Stimulated activated CD8-positive, alpha-beta memory T cell treated with anti-CD3 and anti-CD28 coated beads, Interleukin-2, amount 100 ng/mL, for 48 hours (primary cell): ENCODE measurements around the gene SHROOM2.
"Not testable (repeated sequence)": the region's sequence is repeated elsewhere in the genome, so short reads cannot be mapped to it uniquely, and the experiment has no call there.

Experiments used
- DNase-seq, 2 donors: peaks; one replicate each; pipeline ENCODE4 v3.0.0-alpha.2; 2020; ENCODE audit warnings: low read depth in 2 of 2

Gene SHROOM2

DNA sequence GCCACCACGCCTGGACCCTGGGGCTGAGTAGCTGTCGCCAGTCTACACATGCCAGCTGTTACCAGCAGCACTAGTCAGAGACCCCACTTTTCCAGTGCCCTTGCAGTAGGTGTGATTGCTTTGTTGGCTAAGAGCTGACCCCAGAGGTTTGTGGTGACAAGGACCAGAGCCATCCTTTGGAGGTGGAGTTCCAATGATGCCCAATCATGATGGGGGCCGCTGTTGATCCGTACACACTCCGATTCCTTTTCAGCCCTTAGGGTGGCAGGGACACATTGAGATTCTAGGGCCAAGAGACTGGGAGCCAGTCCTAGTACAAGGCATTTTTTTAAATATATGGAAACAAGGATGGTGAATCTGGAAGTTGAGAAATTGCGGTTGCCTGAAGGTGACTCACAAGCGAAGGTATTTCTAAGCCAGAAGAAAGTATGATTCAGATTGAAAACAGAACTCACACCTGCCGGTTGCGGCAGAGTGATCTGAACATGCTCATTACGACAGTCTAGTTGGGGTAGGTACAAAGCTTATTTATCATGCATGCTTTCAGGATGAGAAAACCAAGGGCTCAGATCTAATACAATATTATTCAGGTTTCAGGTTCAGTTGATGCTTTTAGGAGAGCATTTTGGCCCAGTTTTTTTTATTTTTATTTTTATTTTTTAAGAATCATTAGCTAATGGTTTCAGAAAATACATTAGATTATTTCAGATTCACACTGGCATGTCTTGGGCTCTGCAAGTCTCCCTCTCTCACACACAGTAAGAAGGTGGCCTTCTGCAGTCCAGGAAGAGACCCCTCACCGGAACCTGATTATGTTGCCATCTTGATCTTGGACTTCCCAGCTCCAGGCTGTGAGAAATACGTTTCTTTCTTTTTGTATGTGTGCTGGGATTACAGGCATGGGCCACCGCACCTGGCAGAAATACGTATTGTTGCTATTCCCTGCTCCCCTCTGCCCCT is 43.4 kb downstream of the SHROOM2 start:
- DNase-seq, result peak in 1 of 2 donors; percentile 5

DNA sequence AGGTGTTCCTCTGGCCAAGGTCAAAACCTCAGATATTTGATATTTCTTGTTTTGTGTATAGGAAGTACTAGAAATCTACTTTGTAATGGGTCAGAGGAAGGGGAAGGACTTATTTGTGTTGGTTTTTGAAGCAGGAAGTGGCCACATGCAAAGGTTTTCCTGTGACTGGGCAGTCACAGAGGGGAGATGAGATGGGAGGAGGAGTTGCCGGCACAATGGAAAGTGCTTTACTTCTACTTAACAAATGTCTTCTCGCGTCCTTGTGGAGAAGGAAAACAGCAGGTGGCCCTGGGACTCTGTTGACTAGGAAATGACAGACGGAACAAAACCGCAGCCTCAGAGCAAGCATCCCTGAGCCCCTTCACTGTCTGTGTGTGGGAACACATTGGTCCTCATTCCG is 46.6 kb downstream of the SHROOM2 start:
- no peak for DNase-seq

DNA sequence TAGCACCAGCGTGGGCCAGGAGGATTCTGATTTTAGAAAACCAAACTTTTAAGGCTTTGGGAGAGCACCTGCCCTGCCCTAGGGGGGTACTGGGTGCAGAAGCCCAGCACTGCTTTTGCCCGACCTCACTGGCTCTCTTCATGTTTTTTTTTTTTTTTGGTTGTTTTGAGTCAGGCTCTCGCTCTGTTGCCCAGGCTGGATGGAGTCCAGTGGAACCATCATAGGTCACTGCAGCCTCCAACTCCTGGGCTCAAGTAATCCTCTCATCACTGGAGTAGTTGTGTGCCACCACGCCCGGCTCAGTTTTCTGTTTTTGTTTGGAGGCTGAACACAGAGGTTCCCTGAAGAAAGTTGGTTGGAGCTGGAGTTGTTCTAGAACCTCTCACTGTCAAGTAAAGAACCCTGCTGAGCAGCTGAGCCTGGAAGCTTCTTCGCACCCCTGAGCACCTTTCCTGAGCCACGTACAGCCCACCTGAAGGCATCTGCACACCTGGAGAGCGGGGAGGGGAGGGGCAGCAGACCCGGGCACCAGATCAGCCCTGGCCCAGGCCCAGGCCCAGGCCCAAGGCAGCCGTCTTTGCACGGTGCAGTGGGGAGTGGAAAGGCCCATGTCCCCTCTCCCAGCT is 49.5 kb downstream of the SHROOM2 start:
- DNase-seq, result no peak

DNA sequence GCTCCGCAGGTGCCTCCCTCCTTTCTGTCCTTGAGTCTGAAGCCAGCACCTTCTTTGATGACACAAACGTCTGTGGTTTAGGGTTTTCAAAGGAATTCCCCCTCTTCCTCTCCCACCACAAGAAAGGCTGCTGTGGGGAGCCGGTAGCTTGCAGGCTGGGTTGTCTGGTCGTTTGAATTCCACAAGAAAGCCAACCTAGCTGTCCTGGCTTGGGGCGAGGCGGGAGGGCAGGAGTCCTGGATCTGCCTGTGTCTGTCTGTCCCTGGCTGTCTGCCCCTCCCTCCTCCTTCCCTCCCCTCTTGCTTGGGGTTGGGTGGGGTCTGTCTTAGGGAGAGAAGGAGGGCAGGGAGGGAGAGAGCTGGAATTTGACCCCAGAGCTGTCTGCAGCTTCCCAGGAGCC is 56.3 kb downstream of the SHROOM2 start:
- no peak for DNase-seq

DNA sequence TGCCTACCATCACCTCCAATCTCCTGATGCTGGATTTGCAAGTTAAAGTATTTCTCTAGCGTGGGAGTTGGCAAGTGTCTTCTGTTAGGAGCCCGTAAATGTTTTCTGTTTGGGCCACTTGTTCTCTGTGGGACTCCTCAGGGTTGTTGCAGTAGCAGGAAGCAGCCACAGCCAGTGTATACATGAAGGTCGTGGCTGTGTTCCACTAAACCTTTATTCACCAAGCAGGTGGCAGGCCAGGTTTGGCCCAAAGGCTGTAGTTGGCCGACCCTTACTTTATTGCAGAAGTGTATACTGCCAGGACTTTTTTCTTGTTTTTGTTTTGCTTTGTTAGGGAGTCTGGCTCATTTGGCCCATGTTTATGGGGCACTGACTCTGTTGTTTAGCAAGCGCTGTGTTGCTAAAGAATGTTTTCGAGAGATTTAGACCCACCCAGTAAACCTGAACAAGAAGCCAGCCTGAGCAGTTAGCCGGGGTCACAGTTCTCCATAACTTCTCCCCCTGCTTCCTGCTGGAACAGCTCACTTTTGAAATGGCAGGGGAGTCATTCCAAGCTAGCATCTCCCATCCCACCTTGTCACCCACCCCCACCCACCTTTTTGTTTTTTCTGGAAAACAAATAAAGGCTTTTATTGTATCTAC is 58.8 kb downstream of the SHROOM2 start:
- DNase-seq, result no peak

DNA sequence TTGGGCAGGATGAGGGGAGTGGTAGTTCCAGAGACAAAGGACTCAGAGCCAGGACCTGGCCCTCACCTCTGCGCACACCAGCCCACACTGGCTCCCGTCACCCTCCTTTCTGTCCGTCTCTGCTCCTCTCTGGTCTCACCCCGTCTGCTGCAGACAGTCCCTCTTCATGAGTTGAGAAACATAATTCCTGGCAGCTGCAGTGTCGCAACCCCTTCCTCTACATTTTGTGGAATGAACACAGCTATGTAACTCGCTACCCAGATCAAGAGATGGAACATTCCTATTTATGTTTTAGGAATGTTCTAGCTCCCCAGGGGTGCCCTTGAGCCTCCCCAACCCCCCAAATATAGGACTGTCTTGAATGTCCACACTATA is 59.3 kb downstream of the SHROOM2 start:
- DNase-seq, result no peak

DNA sequence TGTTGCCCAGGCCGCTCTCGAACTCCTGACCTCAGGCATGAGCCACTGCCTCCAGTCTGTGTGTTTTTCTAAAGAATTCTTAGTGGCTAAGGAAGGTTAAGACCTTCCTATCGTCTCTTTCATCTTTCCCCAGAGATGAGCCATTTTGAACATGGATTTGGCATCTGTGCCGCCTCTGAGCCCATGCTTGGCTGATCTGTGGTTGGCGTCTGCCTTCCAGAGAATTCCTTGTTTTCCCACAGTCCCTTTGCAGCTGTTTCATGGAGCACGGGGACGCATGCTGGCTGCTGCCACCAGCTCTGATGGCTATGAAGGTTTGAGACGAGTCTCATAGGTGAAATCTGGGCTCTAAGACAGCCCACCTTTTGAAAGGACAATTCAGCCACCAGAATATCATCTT is 60.4 kb downstream of the SHROOM2 start:
- no peak for DNase-seq

DNA sequence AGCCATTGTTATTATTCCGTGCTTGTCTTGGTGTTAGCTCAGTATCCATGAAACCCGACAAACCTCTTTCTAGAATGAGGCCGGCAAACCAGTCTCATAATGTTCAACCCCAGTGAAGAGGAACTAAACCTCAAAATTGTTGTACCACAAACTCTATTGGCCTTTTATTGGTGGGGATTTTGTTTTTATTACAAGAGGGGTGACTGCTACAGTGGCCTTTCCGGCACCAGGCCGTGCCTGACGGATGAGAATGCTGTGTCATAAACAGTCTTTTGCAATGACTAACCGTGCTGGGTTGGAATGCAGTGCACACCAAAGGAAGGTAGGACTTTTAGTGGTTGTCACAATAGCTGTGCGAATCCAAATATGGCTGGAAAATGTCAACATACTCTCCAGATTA is 60.8 kb downstream of the SHROOM2 start:
- no peak for DNase-seq

DNA sequence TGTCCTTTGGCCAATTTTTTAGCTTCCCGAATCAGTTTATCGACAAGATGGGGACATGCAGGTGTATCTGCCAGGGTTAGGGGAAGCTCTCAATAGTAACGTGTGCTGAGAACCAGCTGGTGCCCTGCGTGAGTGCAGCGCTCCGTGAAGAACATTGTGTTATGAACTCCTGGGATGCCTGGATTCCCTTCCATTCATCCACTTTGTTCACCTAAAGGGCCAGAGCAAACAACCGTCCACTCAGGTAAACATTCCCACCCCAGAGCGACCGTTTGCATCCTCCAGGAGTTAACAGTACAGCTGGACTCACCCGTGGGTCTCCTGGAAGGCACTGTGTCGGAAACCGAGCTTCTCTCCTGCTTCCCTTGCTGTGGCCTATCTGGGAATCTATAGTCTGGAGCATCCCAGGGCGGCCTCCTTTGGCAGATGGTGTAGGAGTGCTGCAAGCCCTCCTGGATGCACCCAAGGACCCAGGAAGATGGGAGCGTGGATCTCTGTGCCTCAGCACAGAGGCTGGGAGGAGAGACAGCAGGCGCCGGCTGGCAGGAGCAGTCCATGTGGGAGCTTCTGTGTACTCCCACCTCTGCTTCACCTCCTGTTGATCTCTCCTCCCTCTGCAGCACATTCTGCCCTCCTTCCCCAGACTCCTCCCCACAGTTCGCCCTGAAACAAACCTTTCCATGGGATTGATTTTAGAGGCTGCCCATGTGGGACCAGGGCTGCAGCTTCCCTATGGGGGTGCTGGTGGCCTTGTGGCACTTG is 62.7 kb downstream of the SHROOM2 start:
- no peak for DNase-seq

DNA sequence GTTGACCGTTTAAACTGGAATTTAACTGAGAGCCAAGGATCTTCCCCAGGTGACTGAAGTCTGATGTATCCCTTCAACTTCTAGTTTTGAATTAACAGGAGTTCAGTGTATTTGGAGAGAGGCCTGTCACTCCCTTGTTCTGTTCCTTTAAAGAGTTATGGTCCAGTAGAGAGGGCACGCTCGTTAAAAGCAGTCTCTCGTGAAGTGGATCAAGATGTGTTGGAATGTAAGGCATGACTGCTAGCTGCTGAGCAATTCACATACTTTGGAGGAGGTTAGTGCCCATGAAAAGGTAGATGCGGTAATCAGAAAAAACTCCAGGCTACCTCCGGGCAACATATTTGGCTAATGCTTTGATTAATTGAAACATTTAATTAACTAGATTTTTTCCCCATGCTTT is 65.7 kb downstream of the SHROOM2 start:
- DNase-seq, result no peak

DNA sequence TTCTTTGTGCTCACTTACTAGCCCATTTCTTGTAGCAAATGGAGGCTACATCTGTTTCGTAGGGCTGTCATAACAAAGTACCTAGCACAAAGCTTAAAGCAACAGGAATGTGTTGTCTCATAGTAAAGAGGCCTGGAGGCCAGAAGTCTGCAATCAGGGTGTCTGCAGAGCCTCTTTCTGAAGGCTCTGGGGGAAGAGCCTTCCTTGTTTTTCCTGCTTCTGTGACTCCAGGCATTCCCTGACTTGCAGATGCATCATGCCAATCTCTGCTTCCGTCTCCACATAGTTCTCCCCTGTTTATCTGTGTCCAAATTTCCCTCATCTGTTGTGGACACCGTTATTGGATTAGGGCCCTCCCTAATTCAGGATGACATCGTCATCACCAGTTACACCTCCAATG is 67.1 kb downstream of the SHROOM2 start:
- DNase-seq, result no peak

DNA sequence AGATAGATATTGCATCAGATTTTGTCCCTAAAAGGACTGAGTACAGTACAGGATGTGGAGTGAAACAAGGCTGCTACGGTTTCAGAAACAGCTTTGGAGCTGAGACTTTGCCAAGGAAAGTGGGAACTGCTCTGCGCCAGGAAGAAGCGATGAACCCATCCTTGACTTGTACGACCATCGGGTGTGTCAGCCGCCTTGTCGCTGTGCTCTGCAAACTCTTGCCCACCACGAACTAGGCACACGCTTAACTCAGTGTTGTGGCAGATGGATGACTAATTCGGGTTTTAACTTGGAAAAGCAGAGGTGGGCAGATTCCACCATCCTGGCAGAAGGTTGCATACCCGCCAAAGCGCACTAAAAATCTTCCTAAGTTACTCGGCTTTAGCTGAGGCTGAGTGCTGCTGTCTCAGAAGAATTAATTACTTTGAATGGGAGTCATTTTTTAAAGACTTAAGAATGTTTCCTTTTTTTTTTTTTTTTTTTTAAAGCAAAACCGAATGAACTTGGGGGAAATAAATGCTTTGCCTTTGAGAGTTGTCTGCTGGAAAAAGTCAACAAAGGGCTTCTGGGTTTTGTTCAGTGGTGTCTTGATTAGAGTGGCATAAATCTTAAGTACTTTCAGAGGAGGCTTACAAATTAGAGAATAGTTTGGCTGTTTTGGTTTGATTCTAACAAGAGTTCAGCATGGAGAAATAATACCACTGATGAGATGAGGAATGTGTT is 69.5 kb downstream of the SHROOM2 start:
- DNase-seq, result no peak

DNA sequence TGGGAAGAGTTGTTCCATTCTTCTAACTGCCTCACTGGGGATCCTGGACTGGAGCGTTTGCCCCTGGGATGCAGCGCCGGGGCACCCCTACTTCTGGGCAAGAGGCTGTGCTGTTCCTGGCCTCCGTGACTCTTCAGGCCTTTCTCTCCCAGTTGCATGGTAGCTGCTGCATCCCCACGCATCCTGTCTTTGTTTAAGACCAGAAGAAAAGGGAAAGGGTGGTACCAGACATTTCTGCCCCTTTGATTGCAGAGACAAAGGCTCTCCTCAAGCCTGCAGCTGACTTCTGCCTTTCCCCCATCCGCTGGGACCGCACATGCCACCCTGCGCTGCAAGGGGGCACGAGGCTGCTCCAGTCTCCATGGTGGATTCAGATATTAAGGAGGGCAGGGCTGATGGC is 70.4 kb downstream of the SHROOM2 start:
- DNase-seq, result no peak

DNA sequence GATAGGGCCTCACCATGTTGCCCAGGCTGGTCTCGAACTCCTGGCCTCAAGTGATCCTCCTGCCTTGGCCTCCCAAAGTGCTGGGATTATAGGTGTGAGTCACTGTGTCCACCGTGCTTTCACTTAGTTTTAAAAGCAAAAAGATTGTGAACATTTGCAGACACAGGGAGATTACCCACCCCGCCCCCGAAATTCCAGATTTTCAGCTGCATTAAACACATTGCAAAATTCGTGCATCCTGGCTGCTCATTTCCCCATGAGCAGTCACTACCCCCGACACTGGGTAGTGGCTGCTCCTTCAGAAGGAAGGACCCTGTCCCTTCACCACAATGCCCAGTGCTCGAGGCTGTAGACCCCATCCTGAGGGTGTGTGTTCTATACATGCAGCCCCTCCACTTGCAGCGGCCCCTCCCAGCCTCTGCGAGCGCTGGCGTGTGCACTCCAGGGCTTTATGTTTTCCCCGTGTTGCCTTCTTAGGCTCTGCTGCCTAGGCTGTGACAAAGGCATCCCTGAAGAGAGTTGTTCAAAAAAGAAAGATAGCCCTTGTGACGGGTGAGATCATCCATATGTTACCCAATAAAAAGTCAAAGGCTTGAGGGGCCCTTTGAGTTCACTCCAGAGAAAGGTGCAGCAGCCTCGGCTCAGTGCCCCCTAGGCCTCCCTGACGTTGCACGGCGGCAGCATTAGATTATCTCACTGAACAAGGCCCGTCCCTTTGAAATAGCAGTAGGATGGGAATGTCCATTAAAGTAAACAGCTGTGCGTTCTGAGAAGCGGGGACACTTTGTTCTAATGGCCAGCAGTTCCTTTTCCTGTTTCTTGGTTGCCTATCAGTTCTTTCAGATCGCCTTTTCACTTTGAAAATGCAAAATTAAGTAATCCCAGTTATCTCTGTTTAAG is 71.6 kb downstream of the SHROOM2 start:
- no peak for DNase-seq

DNA sequence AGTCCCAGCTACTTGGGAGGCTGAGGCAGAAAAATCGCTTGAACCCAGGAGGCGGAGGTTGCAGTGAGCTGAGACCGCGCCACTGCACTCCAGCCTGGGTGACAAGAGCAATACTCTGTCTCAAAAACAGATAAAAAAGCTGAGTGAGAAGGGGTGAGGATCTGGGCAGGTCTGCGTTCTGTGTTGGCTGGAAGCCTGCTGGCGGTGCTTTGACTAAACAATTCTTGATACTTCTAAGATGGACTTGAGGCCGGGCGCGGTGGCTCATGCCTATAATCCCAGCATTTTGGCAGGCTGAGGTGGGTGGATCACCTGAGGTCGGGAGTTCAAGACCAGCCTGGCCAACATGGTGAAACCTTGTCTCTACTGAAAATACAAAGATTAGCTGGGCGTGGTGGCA is 72.5 kb downstream of the SHROOM2 start:
- DNase-seq, result not testable (repeated sequence)

DNA sequence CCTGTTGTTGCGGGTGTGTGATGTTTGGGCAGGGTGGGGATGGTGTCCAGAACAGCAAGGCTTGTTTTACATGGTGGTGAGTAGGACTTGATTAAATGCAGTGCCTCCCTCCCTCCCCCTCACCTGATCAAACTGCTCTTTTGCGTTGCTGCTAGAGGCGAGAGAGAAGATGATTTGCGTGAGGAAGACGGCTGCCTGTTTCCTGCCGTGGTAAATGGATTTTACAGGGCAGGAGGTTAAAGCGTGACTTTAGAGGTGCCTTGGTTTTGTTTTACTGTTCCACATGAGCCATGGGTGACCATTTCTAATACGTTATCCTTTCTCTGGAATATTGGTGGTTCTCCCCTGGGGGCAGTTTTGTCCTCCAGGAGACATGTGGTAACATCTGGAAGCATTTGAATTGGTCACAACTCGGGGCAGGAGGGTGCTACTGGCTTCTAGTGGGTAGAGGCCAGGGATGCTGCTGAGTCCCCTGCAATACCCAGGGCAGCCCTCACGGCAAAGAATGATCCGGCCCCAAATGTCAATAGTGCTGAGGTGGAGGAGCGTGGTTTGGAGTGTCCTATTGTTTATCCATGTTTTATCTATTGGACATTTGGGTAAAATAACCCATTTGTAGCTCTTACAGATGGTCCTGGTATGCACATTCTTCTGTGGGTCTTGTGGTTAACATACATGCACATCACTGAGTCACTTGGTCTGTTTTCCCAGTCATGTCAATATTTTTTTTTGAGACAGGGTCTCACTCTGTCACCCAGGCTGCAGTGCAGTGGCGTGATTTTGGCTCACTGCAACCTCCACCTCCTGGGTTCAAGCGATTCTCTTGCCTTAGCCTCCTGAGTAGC is 73.7 kb downstream of the SHROOM2 start:
- DNase-seq, result no peak

DNA sequence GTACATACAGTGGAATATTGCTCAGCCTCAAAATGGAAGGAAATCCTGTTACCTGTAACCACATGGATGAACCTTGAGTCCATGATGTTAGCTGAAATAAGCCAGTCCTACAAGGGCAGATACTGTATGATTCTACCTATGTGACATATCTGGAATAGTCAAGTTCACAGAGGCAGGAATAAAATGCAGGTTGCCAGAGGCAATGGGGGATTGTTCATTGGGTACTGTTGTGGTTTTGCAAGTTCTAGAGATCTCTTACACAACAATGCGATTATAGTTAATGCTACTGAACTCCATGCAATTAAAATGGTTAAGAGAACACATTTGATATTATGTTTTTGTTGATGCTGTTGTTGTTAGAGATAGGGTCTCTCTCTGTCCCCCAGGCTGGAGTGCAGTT is 74.6 kb downstream of the SHROOM2 start:
- no peak for DNase-seq

DNA sequence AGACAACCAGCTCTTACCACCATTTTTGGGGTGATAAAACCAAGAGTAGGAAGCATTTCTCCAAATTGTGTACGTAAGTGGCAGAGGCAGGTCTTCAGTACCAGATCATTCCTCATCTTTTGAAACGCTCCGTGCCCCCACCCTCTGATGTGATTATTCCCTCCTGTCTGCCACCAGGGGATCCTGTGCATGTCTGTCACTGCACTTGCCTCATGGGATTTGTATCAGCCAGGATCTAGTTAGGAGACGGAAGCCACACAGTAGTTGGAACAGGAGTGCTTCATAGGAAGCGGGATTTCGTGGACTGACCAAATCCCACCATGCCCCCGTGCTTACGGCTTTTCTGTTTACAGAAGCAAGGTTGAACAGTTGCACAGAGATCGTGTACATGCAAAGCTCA is 75.5 kb downstream of the SHROOM2 start:
- no peak for DNase-seq

DNA sequence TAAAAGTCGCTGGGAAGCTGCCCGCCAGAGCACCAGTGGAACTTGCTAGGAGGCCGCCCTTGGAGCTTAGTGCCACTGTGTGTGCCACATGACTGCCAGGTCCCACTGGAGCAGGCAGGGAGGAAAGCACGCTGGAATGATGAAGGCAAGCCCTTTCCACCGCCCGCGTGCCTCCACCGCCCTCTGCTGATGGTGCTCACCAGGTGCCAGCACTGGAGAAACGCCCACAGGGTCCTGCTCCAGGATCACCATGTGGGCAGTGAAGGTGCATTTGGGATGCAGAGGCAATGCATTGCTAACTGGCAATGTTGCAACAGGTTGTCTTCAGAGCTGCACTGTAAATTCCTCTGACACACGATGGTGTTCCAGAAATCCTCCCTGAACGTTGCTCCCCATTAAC is 76.3 kb downstream of the SHROOM2 start:
- no peak for DNase-seq
